Frontal cortex (tissue), 4 donors: ENCODE data around the gene BNIP2. TPM values are rescaled to one million over a fixed set of nuclear protein-coding genes. Genes with fewer than 3 reads are reported as not detected.
"Not testable (repeated sequence)": the region's sequence is repeated elsewhere in the genome, so short reads cannot be mapped to it uniquely, and the experiment has no call there.

Experiments used
- DNase-seq, 2 donors: peaks; one replicate each; pipeline ENCODE4 v3.0.0; 2012; ENCODE audit warnings: low spot score in 2 of 2
- FAIRE-seq: peaks from 2 replicates; lab custom pipeline; 2012; peaks lifted over from hg19 to GRCh38; lab: Jason Lieb, UNC
- total RNA-seq: library from RNA; depleted of rRNA; stranded (reverse); fragments of >200 nt; gene quantifications from one replicate; pipeline ENCODE4 v1.2.3, GENCODE V29; 2014
- donor health status: control.
- donor health status: control.
- donor health status: control.

Gene BNIP2
- total RNA-seq, 1 donor from 2014 or later, result 63.6 TPM

- no peak for FAIRE-seq
- DNase-seq, result no peak
Measured at GRCh38 chr15:59689626-59690236, 611 bp upstream of the BNIP2 start.

- DNase-seq (no peak), FAIRE-seq (no peak)
Measured at GRCh38 chr15:59688423-59688781, 718 bp downstream of the BNIP2 start.

DNA sequence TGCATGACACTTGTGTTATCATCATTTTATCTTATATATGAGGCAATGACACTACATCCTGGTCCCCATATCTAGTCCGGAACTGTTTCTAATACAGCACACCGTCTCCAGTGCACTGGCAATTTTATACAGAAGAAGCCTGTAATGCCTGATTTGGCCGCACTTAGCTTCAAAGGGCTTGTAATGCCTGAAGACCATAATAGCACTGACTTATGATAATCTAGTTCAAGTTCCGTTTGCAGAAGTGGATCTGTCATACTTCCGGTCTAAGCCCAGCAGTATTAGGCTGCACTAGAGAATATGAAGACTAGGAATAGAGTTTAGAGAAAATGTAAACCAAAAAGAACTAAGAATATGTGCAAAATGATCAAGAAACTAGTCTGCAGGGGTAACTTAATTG is 1.3 kb downstream of the BNIP2 start:
- no peak for DNase-seq
- no peak for FAIRE-seq

DNA sequence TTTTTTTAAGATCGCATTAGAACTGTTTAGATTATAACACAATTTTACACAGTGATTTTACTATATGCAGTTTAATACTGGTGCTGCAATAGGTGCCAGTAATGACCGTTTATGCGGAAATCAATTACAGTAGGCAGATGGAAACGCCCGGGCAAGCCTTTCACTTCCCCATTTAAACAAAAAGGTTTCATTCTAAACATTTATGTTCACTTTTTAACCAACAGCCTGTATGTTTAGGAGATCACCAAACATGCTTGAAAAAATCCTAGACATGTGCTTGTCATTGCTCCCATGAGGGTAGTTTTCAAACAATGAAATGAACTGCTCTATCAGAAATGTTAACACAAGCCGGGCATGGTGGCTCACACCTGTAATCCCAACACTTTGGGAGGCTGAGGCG is 2.7 kb downstream of the BNIP2 start:
- no peak for FAIRE-seq

DNA sequence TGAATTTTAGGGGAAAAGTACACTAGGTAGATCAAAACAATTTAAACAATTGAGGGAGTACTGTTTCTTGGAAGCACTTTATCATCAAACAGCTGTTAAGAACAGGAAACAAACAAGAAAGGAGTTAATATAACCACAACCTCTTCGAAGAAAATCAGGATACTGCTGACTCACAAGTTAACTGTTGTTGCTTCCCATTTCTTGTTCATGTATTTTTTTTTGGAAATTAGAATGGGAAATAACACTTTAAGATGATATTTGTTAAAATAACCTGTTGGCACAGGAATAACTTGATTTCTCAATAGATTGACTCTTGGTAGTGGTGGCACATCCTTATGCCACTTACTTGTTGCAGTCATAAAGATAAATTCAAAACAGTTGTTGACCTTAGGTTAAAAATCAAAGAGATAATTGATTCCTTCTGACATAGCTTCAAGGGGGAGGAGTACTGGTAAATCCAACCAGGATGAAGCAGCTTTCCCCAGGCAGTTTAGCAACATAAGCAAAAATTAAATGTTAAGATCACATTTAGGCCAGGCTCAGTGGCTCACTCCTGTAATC is 3.3 kb downstream of the BNIP2 start:
- DNase-seq, result peak in 1 of 2 donors; percentile 13
- no peak for FAIRE-seq

More for the DNA sequence above, 2.7 kb downstream of the BNIP2 start:
- DNase-seq, result no peak

- DNase-seq, result no peak
- no peak for FAIRE-seq
Measured at GRCh38 chr15:59680870-59681269, 8.2 kb downstream of the BNIP2 start.

DNA sequence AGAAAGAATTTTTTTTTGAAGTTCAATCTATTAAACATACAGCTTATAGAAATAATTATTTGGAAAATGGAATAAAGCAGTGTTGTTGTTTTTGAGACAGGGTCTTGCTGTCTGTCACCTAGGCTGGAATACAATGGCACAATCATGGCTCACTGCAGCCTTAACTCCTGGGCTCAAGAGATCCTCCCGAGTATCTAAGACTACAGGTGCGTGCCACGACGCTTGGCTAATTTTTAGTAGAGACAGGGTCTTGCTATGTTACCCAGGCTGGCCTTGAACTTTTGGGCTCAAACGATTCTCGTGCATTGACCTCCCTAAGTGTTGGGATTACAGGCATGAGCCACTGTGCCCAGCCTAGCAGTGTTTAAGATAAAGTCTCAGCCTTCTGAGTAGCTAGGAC is 8.8 kb downstream of the BNIP2 start:
- no peak for FAIRE-seq

DNA sequence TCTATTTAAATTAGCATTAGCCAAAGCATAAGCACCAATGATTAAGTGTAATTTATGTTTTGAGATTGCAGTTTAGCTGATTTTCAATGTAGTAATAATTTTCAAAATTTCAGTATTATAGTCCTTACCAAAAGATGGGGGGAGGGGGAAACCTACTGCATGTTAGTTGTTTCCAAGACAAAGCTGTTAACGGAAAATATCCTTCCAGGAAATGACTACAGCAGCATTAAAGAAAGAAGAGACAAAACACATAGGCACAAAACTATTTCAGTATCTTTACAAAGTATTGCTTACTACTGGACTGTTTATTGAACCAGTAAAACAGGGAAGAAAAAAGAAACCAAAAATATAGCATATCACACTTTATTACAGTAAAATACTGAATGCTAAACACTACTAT is 10.5 kb downstream of the BNIP2 start:
- FAIRE-seq, result no peak
- no peak for DNase-seq

More for the DNA sequence above, 8.8 kb downstream of the BNIP2 start:
- DNase-seq, result no peak

GRCh38 chr15:59678172-59678571 is 10.9 kb downstream of the BNIP2 start:
- DNase-seq (no peak), FAIRE-seq (no peak)

GRCh38 chr15:59676565-59676964 is 12.6 kb downstream of the BNIP2 start:
- no peak for DNase-seq
- FAIRE-seq, result no peak

DNA sequence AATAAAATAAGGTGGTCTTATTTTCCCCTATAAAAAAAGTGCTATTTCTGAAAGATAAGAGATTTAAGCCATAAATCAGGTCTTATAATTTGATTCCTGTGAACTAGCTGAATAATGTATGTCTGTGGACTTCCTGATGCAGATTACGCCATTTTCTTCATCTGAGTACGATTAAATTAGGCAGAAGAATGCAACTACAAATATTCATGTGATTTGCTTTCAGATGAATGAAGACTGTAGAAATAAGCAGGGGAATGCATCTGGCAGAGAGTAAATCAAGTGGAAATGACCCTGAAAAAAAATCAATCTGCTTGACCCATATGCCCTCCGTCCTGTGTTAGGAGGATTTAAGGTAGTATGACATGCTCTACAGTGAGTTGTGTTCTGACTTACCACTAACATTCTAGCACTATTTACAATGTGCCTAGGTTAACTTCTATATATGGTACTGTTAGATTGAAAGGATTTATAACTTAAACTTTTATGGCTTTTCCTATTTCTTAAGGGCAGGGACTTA is 14.7 kb downstream of the BNIP2 start:
- DNase-seq (no peak), FAIRE-seq (no peak)

- FAIRE-seq, result no peak
- DNase-seq, result no peak
Measured at GRCh38 chr15:59668556-59668955, 20.6 kb downstream of the BNIP2 start.

DNA sequence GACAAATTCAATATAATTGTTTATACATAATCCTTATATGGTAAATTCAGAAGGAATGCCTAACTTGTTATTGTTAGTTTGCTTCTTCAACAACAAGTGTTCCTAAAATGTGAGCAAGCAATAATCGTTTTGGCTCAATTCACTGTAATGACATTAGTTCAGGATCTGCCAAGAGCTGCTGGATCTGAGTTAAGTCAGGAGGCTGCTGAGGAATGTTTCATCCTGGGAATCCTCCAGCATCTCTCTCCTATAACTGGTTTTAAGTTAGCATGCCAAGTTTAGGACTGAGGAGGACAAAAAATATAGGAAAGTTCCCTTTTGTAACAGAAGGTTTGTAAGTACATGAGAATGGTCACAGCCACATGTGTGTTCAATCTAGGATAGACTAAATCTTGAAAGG is 26.9 kb downstream of the BNIP2 start:
- no peak for FAIRE-seq
- DNase-seq, result no peak

GRCh38 chr15:59659366-59659765 is 29.8 kb downstream of the BNIP2 start:
- FAIRE-seq (no peak), DNase-seq (no peak)

DNA sequence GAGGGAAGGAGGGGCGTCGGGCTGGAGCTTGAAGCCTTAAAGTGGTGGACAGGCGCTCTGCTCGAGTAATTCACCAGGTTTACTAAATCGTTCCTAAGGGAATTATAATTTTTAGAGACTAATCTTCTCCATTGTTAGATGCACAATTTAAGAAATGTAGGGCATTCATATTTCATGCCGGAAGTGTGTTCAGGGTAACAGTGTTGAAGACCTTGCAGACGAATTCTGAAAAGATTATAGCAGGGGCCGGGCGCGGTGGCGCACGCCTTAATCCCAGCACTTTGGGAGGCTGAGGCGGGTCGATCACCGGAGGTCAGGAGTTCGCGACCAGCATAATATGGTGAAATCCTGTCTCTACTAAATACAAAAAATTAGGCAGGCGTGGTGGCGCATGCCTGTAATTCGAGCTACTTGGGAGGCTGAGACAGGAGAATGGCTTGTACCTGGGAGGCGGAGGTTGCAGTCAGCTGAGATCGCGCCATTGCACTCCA is 31.4 kb downstream of the BNIP2 start:
- FAIRE-seq, result no peak
- DNase-seq, result no peak

GRCh38 chr15:59656897-59657634 is 32.1 kb downstream of the BNIP2 start, which contains the start of gene GTF2A2:
GTF2A2 (minus strand) TSS chr15:59657515; CDS start chr15:59652277, 5,238 bp downstream.
- DNase-seq, result peak; percentile 90 to 95
- FAIRE-seq, result peak; percentile 34

GRCh38 chr15:59654046-59654445 is 35.1 kb downstream of the BNIP2 start:
- DNase-seq, result no peak
- no peak for FAIRE-seq

- FAIRE-seq, result no peak
- no peak for DNase-seq
Measured at GRCh38 chr15:59649603-59650002, 39.5 kb downstream of the BNIP2 start.

DNA sequence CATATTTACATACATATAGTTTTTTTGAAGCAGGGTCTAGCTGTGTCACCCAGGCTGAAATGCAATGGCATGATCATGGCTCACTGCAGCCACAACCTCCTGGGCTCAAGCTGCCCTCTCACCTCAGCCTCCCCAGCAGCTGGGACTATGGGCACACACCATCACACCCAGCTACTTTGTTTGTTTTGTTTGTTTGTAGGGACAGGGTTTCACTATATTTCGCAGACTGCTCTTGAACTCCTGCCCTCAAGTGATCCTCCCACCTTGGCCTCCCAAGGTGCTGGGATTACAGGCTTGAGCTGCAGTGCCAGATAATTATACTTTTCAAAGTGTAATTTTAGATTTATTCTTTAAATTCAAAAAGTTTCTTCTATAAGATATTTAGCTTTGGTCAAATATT is 42.0 kb downstream of the BNIP2 start:
- FAIRE-seq (no peak), DNase-seq (no peak)

DNA sequence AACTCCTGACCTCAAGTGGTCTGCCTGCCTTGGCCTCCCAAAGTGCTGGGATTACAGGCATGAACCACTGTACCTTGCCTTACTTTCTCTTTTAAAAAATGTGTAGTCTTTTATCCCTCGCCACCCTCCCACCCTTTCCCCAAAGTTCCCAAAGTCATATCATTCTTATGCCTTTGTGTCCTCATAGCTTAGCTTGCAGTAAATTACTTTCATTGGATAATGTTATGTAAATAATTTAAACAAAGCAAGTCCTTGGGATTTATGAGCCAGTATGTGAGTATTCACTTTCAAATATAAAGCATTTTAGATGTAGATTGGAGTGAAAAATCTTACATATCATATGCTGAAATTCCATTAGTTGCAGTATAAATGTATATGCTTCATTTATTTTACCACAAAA is 42.8 kb downstream of the BNIP2 start:
- DNase-seq, result no peak
- FAIRE-seq, result no peak

- not testable (repeated sequence) for FAIRE-seq, DNase-seq
Measured at GRCh38 chr15:59645812-59646211, 43.3 kb downstream of the BNIP2 start.
